Activated CD4-positive, CD25-positive, alpha-beta regulatory T cell treated with anti-CD3 and anti-CD28 coated beads, Interleukin-2, amount 50 U/mL, for 72 hours (primary cell): ENCODE data around the gene MEPE.

ENCODE experiments used
- DNase-seq: peaks from one replicate; pipeline ENCODE4 v3.0.0; 2021

Gene MEPE, protein sequence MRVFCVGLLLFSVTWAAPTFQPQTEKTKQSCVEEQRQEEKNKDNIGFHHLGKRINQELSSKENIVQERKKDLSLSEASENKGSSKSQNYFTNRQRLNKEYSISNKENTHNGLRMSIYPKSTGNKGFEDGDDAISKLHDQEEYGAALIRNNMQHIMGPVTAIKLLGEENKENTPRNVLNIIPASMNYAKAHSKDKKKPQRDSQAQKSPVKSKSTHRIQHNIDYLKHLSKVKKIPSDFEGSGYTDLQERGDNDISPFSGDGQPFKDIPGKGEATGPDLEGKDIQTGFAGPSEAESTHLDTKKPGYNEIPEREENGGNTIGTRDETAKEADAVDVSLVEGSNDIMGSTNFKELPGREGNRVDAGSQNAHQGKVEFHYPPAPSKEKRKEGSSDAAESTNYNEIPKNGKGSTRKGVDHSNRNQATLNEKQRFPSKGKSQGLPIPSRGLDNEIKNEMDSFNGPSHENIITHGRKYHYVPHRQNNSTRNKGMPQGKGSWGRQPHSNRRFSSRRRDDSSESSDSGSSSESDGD

DNA sequence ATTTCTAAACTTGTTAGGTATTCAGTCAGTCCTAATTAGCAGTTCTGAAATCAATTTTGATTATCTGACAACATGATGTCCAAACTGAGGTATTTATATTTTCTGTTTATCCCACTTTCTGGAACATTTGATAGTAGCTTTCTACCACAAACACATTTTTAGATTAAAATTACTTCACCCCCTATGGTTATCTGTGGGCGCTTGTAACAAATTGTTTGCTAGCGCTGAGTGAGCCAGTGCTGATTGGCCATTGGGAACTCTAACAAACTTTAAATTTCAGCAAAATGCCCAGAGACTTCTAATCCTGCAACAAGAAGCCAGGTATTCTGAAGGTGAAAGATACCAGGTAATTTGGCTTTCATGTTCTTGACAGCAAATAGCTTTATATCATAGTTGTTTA, at the start of gene MEPE:
Gene MEPE (plus strand): TSS at position 301 of the 400 bp plus-strand sequence. CDS start 1,746 bp downstream, outside the sequence.
- no peak for DNase-seq

DNA sequence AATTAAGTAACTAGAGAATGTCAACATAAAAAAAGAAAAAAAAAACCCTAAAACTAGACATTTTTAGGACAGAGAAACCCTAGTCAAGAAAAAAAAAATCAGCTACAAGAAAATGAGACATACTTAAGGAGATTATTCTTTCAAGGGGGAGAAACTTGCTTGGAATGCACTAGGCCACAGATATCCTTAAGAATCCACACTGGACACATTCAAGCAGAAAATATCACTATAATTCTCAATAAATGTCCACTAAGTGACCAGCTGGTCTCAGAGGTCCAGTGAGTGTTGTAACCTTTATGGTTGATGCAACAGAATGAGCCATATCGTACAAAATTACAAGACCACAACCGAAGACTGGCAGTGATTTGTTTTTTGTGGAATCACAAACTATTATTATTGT, 49.0 kb upstream of the MEPE start:
- no peak for DNase-seq

DNA sequence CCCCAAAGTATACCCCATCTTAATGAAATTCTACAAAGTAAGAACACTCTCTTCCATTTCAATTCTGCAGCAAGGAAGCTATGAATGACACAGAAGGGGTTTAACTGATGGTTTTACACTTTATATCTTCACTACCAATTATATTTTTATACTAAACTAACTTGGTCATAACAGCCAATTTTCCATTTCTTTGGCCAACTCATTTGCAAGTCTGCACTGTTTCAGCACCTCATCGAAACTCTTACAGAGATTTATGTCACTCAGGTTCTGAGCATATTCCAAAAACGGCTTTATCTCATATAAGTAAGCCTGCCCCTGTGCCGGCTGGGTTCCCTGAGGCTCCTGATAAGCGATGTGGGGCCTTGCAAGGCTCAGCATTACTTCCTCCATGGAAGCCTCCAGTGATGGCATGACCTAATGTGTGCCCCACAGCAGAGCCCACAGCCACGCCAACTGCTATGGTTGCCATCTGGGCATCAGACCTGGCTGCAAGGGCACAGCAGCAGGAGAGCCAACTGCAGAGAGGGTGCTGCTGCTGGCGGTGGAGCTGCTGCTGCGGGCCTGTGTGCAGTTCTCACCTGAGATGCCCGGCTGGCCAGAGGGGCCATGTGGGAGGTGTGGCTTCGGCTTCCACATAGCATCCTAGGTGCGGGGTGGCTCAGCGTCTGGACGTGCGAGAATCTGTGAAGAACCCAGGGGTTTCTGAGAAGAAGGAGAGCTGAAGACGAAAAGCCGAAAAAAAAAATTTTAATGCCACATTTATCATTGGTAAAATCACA, 46.8 kb upstream of the MEPE start:
- DNase-seq, result no peak

DNA sequence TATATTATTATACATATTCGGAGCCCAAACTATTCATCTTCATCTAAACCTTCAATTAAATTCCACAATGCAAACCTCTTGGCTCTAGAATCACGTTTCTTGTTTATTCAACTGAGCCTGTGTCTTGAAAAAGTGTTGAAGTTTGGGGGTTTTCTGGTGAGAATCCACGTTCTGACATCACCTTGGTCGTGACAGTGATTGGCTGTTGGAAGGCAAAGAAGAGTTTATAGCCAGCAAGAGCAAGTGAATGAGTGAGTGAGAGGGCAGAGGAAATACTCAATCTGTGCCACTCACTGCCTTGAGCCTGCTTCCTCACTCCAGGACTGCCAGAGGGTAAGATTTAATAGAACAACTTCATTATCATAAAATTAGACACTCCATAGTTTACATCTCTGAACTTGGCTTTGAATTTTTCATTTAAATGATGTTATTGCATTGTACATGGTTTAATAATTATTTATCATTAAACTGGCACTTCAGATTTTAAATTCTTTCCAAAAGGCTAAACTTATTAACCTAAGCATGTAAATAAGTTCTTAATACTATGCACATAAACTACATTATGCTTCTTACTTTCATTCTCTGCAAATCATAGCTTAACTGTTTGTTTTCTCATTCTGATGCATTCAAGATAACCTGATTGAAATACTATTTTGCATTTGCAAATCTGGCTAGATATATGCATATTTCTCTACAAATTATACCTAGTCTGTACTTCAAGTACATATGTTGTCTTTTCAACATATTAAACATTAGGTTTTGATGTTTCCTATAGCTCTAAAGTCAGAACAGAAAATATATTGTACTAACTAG, 33.3 kb upstream of the MEPE start, which contains the start of gene IBSP:
Gene IBSP (plus strand): TSS at position 254 of the 813 bp plus-strand sequence. CDS start 2,808 bp downstream, outside the sequence.
- no peak for DNase-seq

DNA sequence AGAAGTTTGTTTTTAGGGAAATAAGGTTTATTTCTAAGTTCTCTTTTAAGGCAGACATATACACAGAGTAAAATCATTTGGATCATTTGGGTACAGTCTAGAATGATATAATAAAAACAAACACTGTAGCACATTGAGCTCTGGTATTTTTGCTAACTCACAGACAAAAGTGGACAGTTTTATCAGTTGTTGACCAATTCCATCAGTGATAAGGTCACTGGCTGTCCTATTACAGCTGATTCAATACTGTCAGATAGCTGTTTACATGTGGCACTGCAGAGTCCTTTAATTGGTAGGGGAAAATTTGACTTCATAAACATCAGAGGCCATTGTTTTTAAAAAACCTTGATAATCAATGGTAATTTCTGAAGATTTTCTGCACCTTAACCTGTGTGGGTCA, 29.9 kb upstream of the MEPE start:
- no peak for DNase-seq

DNA sequence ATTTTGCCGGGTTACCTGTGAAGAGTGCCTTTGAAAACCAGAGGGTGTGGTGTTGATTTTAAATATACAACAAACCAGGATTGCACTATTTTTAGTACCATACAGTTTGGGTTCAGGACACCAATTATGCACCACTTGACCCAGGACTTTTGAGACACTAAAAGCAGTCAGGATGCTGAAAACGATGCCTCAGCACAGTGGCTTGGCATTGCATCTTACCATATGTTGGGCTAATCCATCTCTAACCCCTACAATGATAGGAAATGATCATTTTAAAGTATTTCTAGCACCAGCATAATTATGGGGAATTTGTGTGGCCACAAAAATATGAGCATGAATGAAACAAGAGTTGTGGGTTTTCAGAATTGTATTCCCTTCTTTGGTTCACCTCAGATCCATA, 29.3 kb upstream of the MEPE start:
- DNase-seq, result no peak

DNA sequence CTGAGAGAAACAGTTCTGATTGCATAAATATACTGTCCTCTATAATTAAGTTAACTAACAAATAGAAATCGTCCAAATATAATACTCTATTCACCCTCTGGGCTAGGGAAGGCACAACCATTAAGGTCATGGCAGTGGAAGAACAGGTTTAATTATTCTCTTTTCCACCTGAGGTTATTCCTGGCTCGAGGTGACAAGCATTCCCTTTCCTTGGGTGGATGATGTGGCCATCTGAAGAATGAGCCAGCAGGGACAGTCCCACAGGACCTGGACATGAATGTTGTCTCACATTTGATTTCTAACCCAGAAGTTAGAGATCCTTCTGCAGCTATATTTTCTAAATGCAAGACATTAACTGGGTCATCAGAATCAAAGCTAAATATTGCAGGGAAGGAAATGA, 27.9 kb upstream of the MEPE start:
- no peak for DNase-seq

DNA sequence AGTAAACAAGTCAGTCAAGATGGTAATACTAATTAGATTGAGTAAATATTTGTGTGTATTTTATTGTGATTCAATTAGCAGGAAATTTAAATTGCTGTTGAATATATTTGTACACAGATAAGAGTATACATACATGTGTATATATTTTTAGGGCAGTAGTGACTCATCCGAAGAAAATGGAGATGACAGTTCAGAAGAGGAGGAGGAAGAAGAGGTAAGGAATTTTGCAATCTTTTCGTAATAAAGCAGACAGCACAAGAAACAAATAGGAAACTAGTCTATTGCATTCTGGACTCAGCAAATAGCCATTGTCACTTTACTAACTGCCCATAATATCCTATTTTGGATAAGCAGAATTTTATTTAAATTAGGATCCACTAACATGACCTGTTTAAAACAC, 26.8 kb upstream of the MEPE start:
- DNase-seq, result no peak

DNA sequence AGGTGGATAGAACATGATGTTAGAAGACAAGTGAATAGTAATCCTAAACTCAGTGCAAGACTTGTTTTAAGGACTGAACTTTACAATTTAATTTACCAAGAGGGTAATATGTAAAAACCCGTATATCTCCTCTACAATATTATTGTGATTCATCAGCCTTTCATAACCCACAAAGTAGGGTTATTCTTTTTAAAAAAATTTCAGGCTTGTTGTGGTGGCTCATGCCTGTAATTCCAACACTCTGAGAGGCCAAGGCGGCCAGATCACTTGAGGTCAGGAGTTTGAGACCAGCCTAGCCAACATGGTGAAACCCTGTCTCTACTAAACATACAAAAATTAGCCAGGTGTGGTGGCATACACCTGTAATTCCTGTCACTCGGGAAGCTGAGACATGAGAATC, 26.2 kb upstream of the MEPE start:
- no peak for DNase-seq

DNA sequence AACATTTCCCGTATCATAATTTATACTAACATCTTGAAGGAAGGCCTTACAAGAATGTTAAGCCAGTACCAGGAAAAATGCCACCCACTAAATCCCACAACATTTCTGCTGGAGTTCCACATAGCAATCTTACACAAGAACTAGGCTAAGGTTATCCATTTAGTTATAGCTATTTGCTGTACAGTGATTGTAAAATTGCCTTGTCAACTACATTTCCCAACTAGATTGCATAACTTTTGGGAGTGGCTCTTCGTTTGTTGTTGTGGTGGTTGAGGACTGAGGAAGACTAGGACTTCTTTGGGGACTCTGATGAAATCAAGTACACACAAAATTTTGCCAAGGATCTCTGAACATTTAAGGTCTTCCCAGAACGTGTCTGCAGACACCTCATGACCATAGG, 25.4 kb upstream of the MEPE start:
- DNase-seq, result no peak

DNA sequence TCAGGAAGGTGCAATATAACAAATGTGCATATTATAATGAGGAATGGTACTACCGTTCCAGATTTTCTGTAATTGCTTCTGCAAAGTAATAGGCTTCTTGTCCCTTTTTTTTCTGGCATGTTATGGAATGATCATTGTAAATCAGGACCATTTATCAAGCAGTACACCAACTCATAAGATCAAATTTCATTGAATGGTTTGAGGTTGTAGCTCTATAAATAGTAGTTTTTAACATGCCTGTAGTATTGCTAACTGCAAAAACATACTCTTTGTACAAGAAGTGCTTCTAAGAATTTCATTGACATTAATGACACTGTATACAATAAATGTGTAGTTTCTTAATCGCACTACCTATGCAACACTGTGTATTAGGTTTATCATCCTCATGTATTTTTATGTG, 20.8 kb upstream of the MEPE start:
- DNase-seq, result no peak

DNA sequence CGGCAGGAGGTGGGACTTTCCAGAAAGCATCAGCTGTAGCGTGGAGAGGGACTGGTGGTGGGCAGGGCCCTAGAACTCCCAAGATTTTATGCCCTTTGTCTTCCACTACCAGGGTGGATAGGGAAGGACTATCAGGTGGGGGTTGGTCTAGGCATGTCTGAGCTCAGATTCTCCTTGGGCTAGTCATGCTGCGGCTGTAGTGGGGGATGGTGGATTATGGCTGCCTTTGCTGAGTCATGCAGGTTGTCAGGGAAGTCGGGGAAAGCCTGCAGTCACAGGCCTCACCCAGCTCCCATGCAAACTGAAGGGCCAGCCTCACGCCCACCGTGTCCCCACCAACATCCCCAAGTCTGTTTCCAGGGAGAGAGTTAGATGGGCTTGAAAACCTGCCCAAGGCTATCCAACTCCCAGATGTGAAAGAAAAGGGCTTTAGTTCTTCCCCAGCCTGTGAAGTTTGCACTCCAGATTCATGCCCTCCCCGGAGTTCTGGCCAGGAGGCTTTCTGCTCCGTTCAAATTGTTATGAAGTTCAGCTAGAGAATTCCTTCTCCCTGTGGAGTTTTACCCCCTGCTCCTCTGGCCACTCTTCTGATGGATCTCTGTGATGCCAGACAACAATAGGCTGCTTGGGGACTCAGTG, 13.4 kb upstream of the MEPE start:
- no peak for DNase-seq

DNA sequence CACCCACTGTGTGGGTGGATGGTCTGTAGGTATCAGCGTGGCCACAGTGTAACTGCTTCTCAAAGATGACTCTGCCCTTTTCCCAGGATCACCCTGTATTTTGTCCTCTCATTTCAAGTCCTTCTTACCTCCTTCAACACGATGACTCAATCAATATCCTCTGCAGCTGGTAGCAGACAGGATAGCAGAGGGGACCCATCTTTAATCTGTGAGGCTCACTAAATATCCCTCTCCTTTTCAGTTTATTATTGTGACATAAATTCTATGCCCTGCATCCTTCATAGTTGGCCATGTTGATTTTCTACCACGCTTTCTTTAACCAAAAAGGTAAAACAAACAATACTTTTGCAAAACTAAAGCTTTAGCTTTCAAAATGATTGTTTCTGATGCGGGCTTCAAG, 9.6 kb upstream of the MEPE start:
- DNase-seq, result no peak

DNA sequence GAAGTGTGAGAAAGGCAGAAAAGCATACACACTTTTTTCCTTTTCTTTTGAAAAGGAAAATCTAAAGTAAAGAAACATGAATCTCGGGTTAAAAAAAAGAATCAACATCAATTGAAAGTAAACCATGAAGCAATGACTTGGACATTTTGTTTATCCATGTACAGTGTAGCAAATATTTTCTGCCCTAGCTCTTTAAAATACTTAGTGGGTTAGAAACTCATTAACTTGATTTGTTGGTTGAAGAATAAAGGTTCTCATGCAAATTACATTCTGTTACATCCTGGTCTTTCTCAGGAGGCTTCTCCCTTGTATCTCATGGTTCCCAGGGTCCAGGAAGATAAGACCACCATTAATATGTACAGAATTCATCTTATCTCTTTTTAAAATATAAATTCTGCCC, 9.0 kb upstream of the MEPE start:
- no peak for DNase-seq

DNA sequence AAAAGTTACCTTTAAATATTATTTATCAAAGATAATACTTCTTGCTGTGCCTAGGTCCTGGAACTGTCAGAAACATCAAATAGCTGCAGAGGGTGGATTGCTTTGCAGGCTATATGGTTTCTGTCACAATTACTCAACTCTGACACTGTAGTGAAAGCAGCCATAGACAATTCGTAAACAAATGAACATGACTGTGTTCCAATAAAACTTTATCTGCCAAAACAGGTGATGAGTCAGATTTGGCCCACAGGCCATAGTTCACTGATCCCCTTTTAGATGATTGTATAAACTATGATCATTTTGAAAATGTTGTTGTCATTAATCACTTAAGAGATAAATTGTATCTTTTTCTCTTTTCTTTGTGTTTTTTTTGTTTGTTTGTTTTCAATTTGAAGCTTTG, 8.4 kb upstream of the MEPE start:
- no peak for DNase-seq

DNA sequence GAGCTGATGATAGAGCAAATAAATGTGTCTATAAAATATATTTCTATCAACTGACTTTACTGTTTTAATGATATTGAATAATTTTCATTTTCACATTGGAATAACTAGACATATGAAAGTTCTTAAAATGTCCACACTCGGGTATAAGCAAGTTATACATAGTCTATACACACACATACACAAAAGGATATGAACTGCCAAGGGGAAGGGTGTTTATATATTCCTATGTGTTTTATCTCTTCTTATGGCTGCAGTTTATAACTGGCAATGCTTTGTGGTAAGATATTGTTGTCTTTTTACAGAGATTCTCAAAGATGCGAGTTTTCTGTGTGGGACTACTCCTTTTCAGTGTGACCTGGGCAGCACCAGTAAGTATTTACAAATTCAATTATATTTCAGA, 1.6 kb downstream of the MEPE start:
- no peak for DNase-seq

DNA sequence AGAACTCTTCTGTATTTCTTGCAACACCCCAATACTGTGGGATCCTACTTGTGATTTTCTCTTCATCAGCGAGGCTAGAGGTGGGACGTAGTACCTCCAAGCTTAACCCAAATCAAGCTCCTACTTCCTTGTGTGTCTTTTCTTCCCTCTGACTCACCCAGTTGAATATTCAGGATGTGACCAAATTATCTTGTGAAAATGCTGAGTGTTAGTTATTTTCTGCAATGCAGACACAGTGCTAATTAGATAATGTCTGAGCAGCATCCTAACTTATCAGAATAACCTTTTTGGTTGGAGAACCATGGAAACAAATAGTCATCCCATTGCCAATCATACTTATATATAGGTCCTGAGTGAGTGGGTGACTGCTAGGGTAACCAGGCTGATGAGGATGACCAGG, 2.4 kb downstream of the MEPE start:
- DNase-seq, result no peak

DNA sequence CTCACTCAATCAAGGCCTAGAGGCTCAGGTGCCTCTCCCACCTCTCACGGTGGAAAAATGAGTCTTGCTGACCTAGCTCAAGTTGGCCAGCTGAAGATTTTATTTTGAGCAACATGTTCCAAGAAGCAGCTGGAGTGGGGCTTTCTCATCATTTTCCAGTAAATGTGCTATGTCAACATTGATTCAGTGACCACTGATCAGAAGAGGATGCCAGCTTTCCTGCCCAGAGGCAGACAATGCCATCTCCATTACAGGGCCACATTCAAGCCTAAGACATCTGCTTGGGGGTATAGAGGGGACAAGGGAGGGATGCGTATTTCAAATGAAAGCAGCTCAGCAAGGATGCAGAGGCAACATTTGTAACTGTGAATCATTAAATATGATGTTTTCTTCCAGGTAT, 3.0 kb downstream of the MEPE start:
- no peak for DNase-seq

DNA sequence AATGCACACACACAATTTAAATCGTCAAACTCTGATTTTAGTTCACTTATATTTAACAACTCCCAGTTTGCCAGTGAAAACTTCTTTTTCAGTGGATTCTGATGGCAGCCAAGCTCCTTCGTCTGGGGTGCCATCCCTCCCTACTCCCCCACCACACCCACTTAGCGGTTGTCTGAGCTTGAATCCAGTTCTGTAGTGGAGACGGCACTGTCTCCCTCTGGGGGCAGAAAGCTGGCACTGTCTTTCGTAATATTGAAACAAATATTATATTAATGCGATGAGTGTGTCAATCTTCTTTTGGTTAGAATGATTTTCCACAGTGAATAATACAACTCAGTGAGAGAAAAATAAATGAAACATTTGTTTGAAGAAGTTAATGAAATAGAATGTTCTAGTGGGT, 5.4 kb downstream of the MEPE start:
- no peak for DNase-seq

DNA sequence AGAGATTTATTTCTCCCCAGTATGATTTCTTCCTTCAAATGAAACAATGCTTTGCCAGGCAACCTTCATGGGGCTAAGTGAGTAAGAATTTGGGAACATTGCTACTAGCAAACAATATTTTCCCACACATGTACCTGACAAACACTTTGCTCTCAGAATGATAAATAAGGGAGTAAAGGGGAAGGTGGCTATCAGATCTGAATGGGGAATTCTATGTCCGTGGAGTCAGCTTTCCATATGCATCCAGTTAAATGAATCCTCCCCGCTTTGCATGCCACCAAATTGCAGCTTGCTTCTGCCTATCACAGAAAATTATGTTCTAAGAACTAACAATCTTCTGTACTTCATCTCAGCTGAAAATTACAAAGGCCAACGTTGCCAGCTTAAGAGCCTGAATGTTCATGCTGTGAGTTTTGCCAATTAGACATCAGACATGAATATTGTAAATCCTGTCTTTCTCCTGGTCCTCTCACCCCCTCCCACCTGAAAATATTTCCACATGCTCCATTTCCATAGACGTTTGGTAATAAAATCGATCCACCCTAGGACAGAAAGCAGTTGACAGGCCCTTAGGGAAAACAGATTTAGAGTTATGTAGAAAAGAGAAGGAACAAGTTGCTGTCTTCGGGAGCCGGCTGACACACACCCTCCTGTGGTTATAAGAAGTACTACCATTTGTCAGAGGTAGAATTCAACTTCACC, 6.3 kb downstream of the MEPE start:
- no peak for DNase-seq

DNA sequence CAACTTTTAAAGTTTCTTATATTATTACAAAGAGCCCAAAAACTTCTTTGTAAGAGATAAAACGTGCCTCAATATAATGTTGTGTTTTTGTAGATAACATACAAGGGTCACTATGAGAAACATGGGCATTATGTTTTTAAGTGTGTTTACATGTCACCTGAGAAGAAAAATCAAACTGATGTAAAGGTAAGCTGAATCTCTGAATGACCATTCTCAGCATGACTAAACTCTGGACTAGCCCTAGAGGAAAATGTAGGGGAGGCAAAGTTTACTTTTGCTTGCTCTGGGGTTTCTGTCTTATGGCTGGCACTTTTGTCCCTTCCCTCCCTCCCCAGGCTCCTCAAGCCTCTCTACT, 6.8 kb downstream of the MEPE start:
- no peak for DNase-seq

DNA sequence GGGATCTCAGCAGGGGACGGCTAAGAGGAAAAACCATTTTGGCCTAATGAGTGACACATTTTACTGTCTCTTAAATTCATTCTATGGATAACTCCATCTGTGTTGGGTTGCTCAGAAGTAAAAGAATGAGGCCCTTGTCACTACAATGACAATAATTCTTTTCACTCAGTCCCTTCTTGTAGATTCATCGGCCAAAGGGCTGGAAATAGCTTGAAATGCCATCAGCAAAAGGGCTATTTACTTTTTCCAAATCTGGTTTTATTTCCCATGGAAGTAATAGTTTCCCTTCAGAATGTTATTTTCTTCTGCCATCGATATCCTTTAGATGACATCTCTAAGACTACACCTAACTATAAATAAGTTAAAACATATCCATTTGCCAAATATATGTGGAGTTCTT, 7.4 kb downstream of the MEPE start:
- no peak for DNase-seq
